HG03066 (cell line): ENCODE measurements around the gene ORMDL2.
"Not testable (repeated sequence)": the region's sequence is repeated elsewhere in the genome, so short reads cannot be mapped to it uniquely, and the experiment has no call there.

Experiments used
- ATAC-seq: cut with Tn5 transposase; IDR thresholded peaks from one replicate; pipeline ENCODE4 v1.9.1; 2021; ENCODE audit warnings: low read depth; ENCODE audit not compliant: unreplicated experiment

ORMDL2 gene

DNA sequence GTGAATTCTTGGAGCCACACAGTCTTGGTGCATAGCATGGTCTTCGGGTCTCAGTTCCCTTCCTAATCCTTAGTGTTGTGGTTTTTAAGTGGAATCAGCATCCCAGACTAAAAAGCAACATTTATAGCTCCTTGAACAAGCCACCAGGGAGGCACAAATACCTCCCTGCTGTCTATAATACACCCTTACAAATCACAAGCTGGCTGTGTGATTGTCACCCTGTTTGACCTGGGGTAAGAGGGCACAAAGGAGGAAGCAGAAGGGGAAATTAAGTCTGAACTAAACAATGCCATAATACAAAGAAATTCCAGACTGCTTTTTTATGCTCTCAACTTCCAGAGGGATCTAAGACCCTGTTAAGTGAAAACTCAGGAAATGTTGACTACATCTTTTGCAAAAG, 32.6 kb downstream of the ORMDL2 start:
- ATAC-seq, result no peak

DNA sequence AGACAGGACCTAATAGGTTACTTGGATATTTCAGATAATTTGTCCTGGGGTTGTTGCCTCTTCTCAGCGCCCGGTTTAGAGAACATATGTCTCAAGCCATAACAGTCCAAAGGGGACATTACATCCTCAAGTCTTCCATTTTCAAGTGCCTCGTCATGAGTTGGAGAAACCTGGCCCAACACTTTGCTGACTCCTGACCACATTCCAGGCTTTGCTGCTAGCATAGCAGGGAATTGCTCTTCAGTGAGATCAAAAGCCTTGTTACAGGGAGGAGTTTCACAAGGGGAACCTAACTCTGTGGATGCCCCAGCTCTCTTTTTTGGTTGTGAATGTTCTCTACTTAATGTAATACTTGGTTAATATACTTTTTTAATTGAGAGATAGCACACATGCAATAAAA, 33.1 kb downstream of the ORMDL2 start:
- ATAC-seq, result no peak

DNA sequence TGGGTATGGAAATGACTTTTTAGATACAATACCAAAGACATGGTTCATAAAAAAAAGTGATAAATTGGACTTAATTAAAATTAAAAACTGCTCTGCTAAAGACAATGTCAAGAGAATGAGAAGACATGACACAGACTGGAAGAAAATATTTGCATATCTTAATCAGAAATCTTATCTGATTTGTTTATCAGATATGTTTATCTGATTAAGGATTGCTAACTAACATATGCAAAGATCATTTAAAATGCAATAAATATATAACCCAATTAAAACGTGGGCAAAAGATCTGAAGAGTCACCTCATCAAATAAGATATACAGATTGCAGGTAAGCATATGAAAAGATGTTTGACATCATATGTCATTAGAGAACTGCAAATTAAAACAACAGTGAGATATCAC, 34.9 kb downstream of the ORMDL2 start:
- no peak for ATAC-seq

DNA sequence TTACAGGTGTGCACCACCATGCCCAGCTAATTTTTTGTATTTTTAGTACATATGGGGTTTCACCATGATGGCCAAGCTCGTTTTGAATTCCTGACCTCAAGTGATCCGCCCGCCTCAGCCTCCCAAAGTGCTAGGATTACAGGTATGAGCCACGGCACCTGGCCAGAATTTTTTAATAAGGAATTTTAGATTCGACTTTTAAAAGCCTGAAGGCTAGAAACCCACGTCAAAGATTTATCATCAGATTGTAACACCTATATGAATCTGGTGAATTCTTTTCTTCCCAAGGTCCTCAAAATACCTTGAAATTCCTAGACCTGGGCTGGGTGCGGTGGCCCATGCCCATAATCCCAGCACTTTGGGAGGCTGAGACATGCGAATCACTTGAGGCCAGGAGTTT, 43.6 kb downstream of the ORMDL2 start:
- no peak for ATAC-seq

DNA sequence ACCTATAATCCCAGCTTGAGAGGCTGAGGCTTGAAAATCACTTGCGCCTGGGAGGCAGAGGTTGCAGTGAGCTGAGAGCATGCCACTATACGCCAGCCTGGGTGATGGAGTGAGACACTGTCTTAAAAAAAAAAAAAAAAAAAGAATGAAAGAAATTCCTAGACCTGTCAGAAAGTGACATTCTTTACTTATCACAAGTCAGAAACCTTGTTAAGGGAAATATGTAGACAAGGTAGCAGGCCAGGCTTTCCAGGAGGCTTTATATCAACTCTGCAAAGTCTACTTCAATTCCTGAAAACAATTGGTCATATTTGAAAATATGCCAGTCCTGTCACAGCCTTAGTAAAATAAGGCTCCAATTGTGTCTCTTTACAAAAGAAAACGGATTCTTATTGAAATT, 44.0 kb downstream of the ORMDL2 start:
- ATAC-seq, result no peak

DNA sequence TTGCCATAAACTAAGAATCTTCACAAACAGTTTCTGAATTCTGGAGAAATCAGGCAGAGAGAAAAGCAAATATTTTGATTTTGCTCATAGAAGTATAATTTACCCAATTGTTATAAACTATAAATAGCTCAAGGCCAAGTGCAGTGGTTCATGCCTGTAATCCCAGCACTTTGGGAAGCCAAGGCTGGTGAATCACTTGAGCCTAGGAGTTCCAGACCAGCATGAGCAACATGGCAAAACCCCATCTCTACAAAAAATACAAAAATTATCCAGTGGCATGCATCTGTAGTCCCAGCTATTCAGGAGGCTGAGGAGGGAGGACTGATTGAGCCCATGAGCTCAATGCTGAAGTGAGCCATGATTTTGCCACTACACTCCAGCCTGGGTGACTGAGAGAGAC, 44.4 kb downstream of the ORMDL2 start:
- ATAC-seq, result no peak

DNA sequence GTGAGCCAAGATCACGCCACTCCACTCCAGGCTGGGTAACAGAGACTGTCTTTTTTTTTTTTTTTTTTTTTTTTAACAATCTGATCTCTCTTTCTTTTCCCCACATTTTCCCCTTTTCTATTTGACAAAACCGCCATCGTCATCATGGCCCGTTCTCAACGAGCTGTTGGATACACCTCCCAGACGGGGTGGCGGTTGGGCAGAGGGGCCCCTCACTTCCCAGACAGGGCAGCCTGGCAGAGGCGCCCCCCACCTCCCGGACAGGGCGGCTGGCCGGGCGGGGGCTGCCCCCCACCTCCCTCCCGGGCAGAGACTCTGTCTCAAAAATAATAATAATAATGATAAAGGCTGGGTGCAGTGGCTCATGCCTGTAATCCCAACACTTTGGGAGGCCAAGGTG, 45.1 kb downstream of the ORMDL2 start:
- not testable (repeated sequence) for ATAC-seq

DNA sequence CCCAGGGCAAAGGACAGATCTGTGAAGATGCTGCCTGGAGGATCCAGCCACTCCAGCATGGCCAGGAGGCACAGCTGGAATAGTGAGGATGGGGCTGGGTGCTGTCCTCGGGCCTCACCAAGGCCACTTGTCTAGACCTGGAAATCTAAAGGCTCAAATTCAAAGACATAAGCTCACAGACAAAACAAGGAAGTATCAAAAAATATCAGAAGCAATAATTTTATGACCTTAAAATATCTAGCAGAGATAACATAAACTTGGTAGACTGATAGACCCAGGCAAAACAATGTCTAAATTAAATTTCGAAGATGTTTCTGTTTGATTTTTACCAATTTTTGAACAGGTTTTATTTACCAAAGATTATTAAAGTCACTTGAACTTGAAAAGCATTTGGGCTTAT, 47.5 kb downstream of the ORMDL2 start:
- ATAC-seq, result no peak

DNA sequence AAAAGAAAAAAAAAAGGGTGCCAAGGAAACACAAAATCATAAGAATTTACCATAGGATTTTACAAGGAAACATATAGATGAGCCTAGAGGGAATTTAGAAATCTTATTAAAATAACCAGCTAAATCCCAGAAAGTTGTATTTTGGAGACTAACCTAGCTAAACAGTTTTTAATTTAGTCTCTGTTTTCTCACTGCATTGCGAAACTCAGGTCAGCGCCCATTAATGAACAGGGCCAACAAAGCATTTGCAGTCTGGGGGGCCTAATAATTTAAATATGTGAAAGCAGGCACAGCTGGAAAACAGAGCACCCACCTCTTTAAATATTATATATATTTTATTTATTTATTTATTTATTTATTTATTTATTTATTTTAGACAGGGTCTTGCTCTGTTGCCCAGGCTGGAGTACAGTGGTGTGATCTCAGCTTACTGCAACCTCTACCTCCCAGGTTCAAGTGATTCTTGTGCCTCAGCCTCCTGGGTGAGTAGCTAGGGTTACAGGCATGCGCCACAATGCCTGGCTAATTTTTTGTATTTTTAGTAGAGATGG, 48.7 kb downstream of the ORMDL2 start:
- not testable (repeated sequence) for ATAC-seq
